ENCODE data around the gene RPS2.
"Not testable (repeated sequence)": the region's sequence is repeated elsewhere in the genome, so short reads cannot be mapped to it uniquely, and the experiment has no call there.

RPS2 gene

GRCh38 chr16:1940273-1941161 lies 24.1 kb downstream of the RPS2 start:
- H3K9ac ChIP-seq (ENCODE audit: low read depth, low read length) = no peak overlapping the region
- no peak overlapping the region for H2AFZ ChIP-seq (ENCODE audit: low read depth, low read length)
- no peaks in the 10 kb centered on the region; the same call in none of the 2 replicates for H3K79me2 ChIP-seq (ENCODE audit: insufficient read depth, low read length)
- H3K4me1 ChIP-seq (ENCODE audit: insufficient read depth, low read length) = peaks cover 26% of the 10 kb centered on the region
- no peak for DNase-seq
- H3K4me3 ChIP-seq (ENCODE audit: low read depth in 1 of 2, low read length in 2 of 2) = no peak overlapping the region
- H3K27me3 ChIP-seq (ENCODE audit: insufficient read depth, low read length, poor library complexity) = no peaks in the 10 kb centered on the region
- H3K36me3 ChIP-seq (ENCODE audit: insufficient read depth, low read length) = peaks cover 28% of the 10 kb centered on the region
- no peak overlapping the region for H3K27ac ChIP-seq (ENCODE audit: low read length)
- H3K4me2 ChIP-seq (ENCODE audit: insufficient read depth, low read length) = no peak overlapping the region
- H4K20me1 ChIP-seq (ENCODE audit: insufficient read depth, low read length) = no peaks in the 10 kb centered on the region; the same call in 1 of the 2 replicates
- H3K9me3 ChIP-seq (ENCODE audit: insufficient read depth, low read length, severe bottlenecking) = no peaks in the 10 kb centered on the region
- TF ChIP-seq EZH2 (IDR thresholded peaks at IDR 0.05; ENCODE audit: borderline replicate concordance, low read depth, low read length, severe bottlenecking) (no peak), CTCF (IDR thresholded peaks at IDR 0.05; ENCODE audit: borderline replicate concordance, extremely low read depth, low read length, poor library complexity, severe bottlenecking) (no peak)
- no peak for ATAC-seq (ENCODE audit: insufficient read depth, low read depth)

- H3K9me3 ChIP-seq (ENCODE audit: insufficient read depth, low read length, severe bottlenecking); H3K4me3 ChIP-seq (ENCODE audit: low read depth in 1 of 2, low read length in 2 of 2); H3K27me3 ChIP-seq (ENCODE audit: insufficient read depth, low read length, poor library complexity); H3K27ac ChIP-seq (ENCODE audit: low read length); H3K4me2 ChIP-seq (ENCODE audit: insufficient read depth, low read length); H4K20me1 ChIP-seq (ENCODE audit: insufficient read depth, low read length); H3K9ac ChIP-seq (ENCODE audit: low read depth, low read length); ATAC-seq (ENCODE audit: insufficient read depth, low read depth); DNase-seq; H2AFZ ChIP-seq (ENCODE audit: low read depth, low read length); H3K79me2 ChIP-seq (ENCODE audit: insufficient read depth, low read length): not testable (repeated sequence)
- peaks cover 28% of the 10 kb centered on the region for H3K36me3 ChIP-seq (ENCODE audit: insufficient read depth, low read length)
- peaks cover 26% of the 10 kb centered on the region for H3K4me1 ChIP-seq (ENCODE audit: insufficient read depth, low read length)
These were observed 24.8 kb downstream of the RPS2 start for GRCh38 chr16:1939833-1940232.

- Histone ChIP-seq H2AFZ (ENCODE audit: low read depth, low read length) (no peak overlapping the region), H3K36me3 (ENCODE audit: insufficient read depth, low read length) (peaks cover 28% of the 10 kb centered on the region), H3K4me2 (ENCODE audit: insufficient read depth, low read length) (no peak overlapping the region), H4K20me1 (ENCODE audit: insufficient read depth, low read length) (no peaks in the 10 kb centered on the region; the same call in 1 of the 2 replicates), H3K27ac (ENCODE audit: low read length) (no peak overlapping the region), H3K27me3 (ENCODE audit: insufficient read depth, low read length, poor library complexity) (no peaks in the 10 kb centered on the region), H3K9me3 (ENCODE audit: insufficient read depth, low read length, severe bottlenecking) (no peaks in the 10 kb centered on the region), H3K9ac (ENCODE audit: low read depth, low read length) (no peak overlapping the region), H3K79me2 (ENCODE audit: insufficient read depth, low read length) (no peaks in the 10 kb centered on the region; the same call in none of the 2 replicates), H3K4me3 (ENCODE audit: low read depth in 1 of 2, low read length in 2 of 2) (no peak overlapping the region), H3K4me1 (ENCODE audit: insufficient read depth, low read length) (peaks cover 23% of the 10 kb centered on the region)
- DNase-seq (no peak), ATAC-seq (ENCODE audit: insufficient read depth, low read depth) (no peak)
- TF ChIP-seq CTCF (IDR thresholded peaks at IDR 0.05; ENCODE audit: borderline replicate concordance, extremely low read depth, low read length, poor library complexity, severe bottlenecking) = no peak
- TF ChIP-seq EZH2 (IDR thresholded peaks at IDR 0.05; ENCODE audit: borderline replicate concordance, low read depth, low read length, severe bottlenecking) = no peak
These were observed 25.7 kb downstream of the RPS2 start for GRCh38 chr16:1938910-1939309.

- H3K79me2 ChIP-seq (ENCODE audit: insufficient read depth, low read length) = no peaks in the 10 kb centered on the region; the same call in none of the 2 replicates
- DNase-seq = no peak
- H3K4me1 ChIP-seq (ENCODE audit: insufficient read depth, low read length) = peaks cover 17% of the 10 kb centered on the region
- H2AFZ ChIP-seq (ENCODE audit: low read depth, low read length) = no peak overlapping the region
- no peaks in the 10 kb centered on the region; the same call in 1 of the 2 replicates for H4K20me1 ChIP-seq (ENCODE audit: insufficient read depth, low read length)
- no peak for ATAC-seq (ENCODE audit: insufficient read depth, low read depth)
- no peak overlapping the region for H3K9ac ChIP-seq (ENCODE audit: low read depth, low read length)
- no peak overlapping the region for H3K4me2 ChIP-seq (ENCODE audit: insufficient read depth, low read length)
- H3K27me3 ChIP-seq (ENCODE audit: insufficient read depth, low read length, poor library complexity) = no peaks in the 10 kb centered on the region
- H3K27ac ChIP-seq (ENCODE audit: low read length) = no peak overlapping the region
- no peak for TF ChIP-seq EZH2 (IDR thresholded peaks at IDR 0.05; ENCODE audit: borderline replicate concordance, low read depth, low read length, severe bottlenecking)
- TF ChIP-seq CTCF (IDR thresholded peaks at IDR 0.05; ENCODE audit: borderline replicate concordance, extremely low read depth, low read length, poor library complexity, severe bottlenecking) = no peak
- H3K36me3 ChIP-seq (ENCODE audit: insufficient read depth, low read length) = peaks cover 28% of the 10 kb centered on the region
- no peak overlapping the region for H3K4me3 ChIP-seq (ENCODE audit: low read depth in 1 of 2, low read length in 2 of 2)
- no peaks in the 10 kb centered on the region for H3K9me3 ChIP-seq (ENCODE audit: insufficient read depth, low read length, severe bottlenecking)
These were observed 26.3 kb downstream of the RPS2 start for GRCh38 chr16:1938316-1938715.
